Keratinocyte (primary cell): ENCODE measurements around the gene KIF22.

Experiments
- CTCF ChIP-seq, 3 experiments: IDR thresholded peaks in 1 of 3; conservative IDR thresholded peaks in 1 of 3; optimal IDR thresholded peaks in 1 of 3; 2 replicates in 2 of 3; 3 replicates in 1 of 3; pipeline versions ENCODE3 to v1.5.1; 2011; ENCODE audit warnings: low read length in 3 of 3, mild to moderate bottlenecking in 3 of 3, moderate library complexity in 2 of 3, control low read depth in 1 of 3, inconsistent platforms in 1 of 3; ENCODE audit not compliant: insufficient read depth in 2 of 3; ENCODE audit errors: extremely low read depth in 1 of 3
- EZH2 ChIP-seq: IDR thresholded peaks from one replicate; pipeline ENCODE4 v1.6.1; 2012; ENCODE audit warnings: inconsistent platforms, mild to moderate bottlenecking, low read length, moderate library complexity

GRCh38 chr16:29745853-29746345, 44.7 kb upstream of the KIF22 start, which contains the start of gene C16orf54:
- no peak for TF ChIP-seq CTCF (optimal IDR thresholded peaks at IDR 0.05 in 1 of 3, IDR thresholded peaks at IDR 0.05 in 1 of 3, conservative IDR thresholded peaks at IDR 0.05 in 1 of 3; ENCODE audit: extremely low read depth in 1 of 3, insufficient read depth in 2 of 3, low read length in 3 of 3)
- no peak for TF ChIP-seq EZH2
